HEK293 (cell line): ENCODE measurements around the gene TPGS1.

ENCODE experiments used
- CTCF ChIA-PET: fragments of 350-600 bp; formaldehyde crosslinking; extraction: SDS; loops from one replicate; lab custom pipeline; 2021; ENCODE audit warnings: antibody characterized with exemption; lab: Yijun Ruan, JAX
- POLR2A ChIA-PET: fragments of 300-600 bp; formaldehyde crosslinking; extraction: SDS; loops from one replicate; lab custom pipeline; 2020; ENCODE audit warnings: antibody characterized with exemption, inconsistent platforms; lab: Yijun Ruan, JAX
- H3K27ac ChIP-seq: fragments of 200-500 bp; sonication (Bioruptor generic); 2 replicates; pipeline ENCODE4 v1.5.1; 2014; ENCODE audit warnings: low read depth, low read length, control low read depth, inconsistent platforms; ENCODE audit errors: extremely low read depth
- H3K36me3 ChIP-seq, 2 experiments: fragments of 200-500 bp in 1 of 2; sonication (Bioruptor generic) in 1 of 2; 1 replicate in 1 of 2; 2 replicates in 1 of 2; pipeline ENCODE4 v1.5.1; 2014 to 2017; ENCODE audit warnings: inconsistent platforms in 2 of 2, low read length in 2 of 2; ENCODE audit not compliant: control insufficient read depth in 2 of 2, insufficient read depth in 1 of 2
- H3K4me1 ChIP-seq: fragments of 200-500 bp; sonication (Bioruptor generic); 2 replicates; pipeline ENCODE4 v1.5.1; 2014; ENCODE audit warnings: mild to moderate bottlenecking, low read length, inconsistent platforms; ENCODE audit not compliant: control insufficient read depth, insufficient read depth
- H3K4me3 ChIP-seq: 2 replicates; pipeline ENCODE4 v1.5.1; 2011; ENCODE audit warnings: low read depth, mild to moderate bottlenecking, control low read depth, low read length, moderate library complexity
- H3K9me3 ChIP-seq: fragments of 200-500 bp; sonication (Bioruptor generic); 2 replicates; pipeline ENCODE4 v1.5.1; 2014; ENCODE audit warnings: low read depth, low read length, inconsistent platforms; ENCODE audit not compliant: control insufficient read depth, insufficient read depth
- ELK4 ChIP-seq: IDR thresholded peaks from 2 replicates; pipeline ENCODE4 v1.6.1; 2011; ENCODE audit warnings: mild to moderate bottlenecking, low read depth, low read length, borderline replicate concordance
- GLIS1 ChIP-seq: fragments of 450-650 bp; formaldehyde crosslinking; IDR thresholded peaks from 2 replicates; pipeline ENCODE4 v1.5.1; 2016; ENCODE audit warnings: missing biosample characterization, missing genetic modification characterization
- MYNN ChIP-seq: fragments of 450-650 bp; formaldehyde crosslinking; IDR thresholded peaks from 2 replicates; pipeline ENCODE4 v1.5.1; 2016; ENCODE audit warnings: missing biosample characterization, missing genetic modification characterization, borderline replicate concordance
- PRDM10 ChIP-seq: fragments of 450-650 bp; formaldehyde crosslinking; IDR thresholded peaks from 2 replicates; pipeline ENCODE4 v1.5.1; 2016; ENCODE audit warnings: missing biosample characterization, missing genetic modification characterization
- ZBTB44 ChIP-seq: fragments of 450-650 bp; IDR thresholded peaks from 2 replicates; pipeline ENCODE4 v1.5.1; 2018; ENCODE audit warnings: missing biosample characterization, mild to moderate bottlenecking, missing genetic modification characterization
- ZBTB48 ChIP-seq: fragments of 450-650 bp; formaldehyde crosslinking; IDR thresholded peaks from 2 replicates; pipeline ENCODE4 v1.5.1; 2016; ENCODE audit warnings: missing biosample characterization, missing genetic modification characterization
- ZNF169 ChIP-seq: fragments of 450-650 bp; formaldehyde crosslinking; IDR thresholded peaks from 2 replicates; pipeline ENCODE4 v1.5.1; 2016; ENCODE audit warnings: missing biosample characterization, missing genetic modification characterization
- ZNF19 ChIP-seq: fragments of 450-650 bp; formaldehyde crosslinking; IDR thresholded peaks from 2 replicates; pipeline ENCODE4; 2016; ENCODE audit warnings: missing biosample characterization, missing genetic modification characterization, low read depth
- ZNF2 ChIP-seq: fragments of 450-650 bp; formaldehyde crosslinking; IDR thresholded peaks from 2 replicates; pipeline ENCODE4 v1.5.1; 2016; ENCODE audit warnings: missing biosample characterization, missing genetic modification characterization
- ZNF510 ChIP-seq: fragments of 450-650 bp; formaldehyde crosslinking; IDR thresholded peaks from 2 replicates; pipeline ENCODE4 v1.5.1; 2018; ENCODE audit warnings: mild to moderate bottlenecking, missing genetic modification characterization, missing biosample characterization; ENCODE audit not compliant: insufficient replicate concordance
- ZNF585B ChIP-seq: fragments of 450-650 bp; formaldehyde crosslinking; IDR thresholded peaks from 2 replicates; pipeline ENCODE4 v1.5.1; 2016; ENCODE audit warnings: missing biosample characterization, missing genetic modification characterization
- ZNF768 ChIP-seq: fragments of 450-650 bp; formaldehyde crosslinking; IDR thresholded peaks from 2 replicates; pipeline ENCODE4 v1.5.1; 2018; ENCODE audit warnings: missing biosample characterization, mild to moderate bottlenecking, missing genetic modification characterization
- ZNF785 ChIP-seq: fragments of 450-650 bp; formaldehyde crosslinking; IDR thresholded peaks from 2 replicates; pipeline ENCODE4 v1.5.1; 2016; ENCODE audit warnings: missing biosample characterization, missing genetic modification characterization
- ZNF830 ChIP-seq: fragments of 450-650 bp; IDR thresholded peaks from 2 replicates; pipeline ENCODE4 v1.5.0; 2018; ENCODE audit warnings: missing biosample characterization, missing genetic modification characterization, low read depth, mild to moderate bottlenecking, moderate library complexity
- ZSCAN30 ChIP-seq: fragments of 450-650 bp; IDR thresholded peaks from 2 replicates; pipeline ENCODE4 v1.5.1; 2018; ENCODE audit warnings: missing biosample characterization, mild to moderate bottlenecking, missing genetic modification characterization, moderate library complexity
- ZXDB ChIP-seq: fragments of 450-650 bp; formaldehyde crosslinking; IDR thresholded peaks from 2 replicates; pipeline ENCODE4 v1.5.1; 2016; ENCODE audit warnings: missing biosample characterization, missing genetic modification characterization
- TF ChIP-seq, protein P1 (sequence below): fragments of 450-650 bp; formaldehyde crosslinking; IDR thresholded peaks from 2 replicates; pipeline ENCODE4 v1.5.1; 2016; ENCODE audit warnings: missing biosample characterization, missing genetic modification characterization
- TF ChIP-seq, protein P2 (sequence below): fragments of 450-650 bp; formaldehyde crosslinking; conservative IDR thresholded peaks from 2 replicates; pipeline ENCODE4 v1.5.1; 2016; ENCODE audit warnings: low read depth, missing biosample characterization, missing genetic modification characterization
- TF ChIP-seq, protein P3 (sequence below): fragments of 450-650 bp; formaldehyde crosslinking; conservative IDR thresholded peaks from 2 replicates; pipeline ENCODE4 v1.5.1; 2016; ENCODE audit warnings: low read depth, missing biosample characterization, missing genetic modification characterization

Gene TPGS1

DNA sequence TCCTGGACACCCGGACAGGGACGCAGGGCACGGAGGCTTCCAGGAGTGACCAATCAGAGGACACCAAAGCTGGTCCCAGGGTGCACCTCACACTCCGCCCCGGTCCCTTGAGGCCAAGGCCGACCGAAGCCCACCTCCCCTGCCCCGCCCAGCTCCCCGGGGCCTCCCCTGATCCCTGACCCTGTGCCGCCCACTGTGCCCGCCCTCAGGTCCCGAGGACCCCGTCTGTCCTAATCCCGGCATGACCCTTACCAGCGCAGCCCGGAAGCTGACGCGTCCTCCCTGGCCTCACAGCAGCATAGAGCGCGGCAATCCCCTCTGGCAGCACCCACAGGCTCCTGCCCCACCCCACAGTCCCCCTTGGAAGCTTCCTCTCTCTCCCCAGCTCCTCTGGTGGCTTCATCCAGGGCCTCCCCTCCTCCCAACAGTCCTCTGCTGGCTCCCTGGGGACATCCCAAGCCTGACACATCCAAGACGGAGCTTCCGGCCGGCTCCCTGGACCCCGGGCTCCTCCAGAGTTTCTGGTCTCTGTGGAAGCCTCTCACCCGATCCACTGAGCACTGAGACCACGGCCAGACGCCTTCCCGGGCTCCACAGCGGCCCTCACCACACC is 16.9 kb downstream of the TPGS1 start:
- Histone ChIP-seq H3K36me3 (no peaks in the 10 kb centered on the region), H3K9me3 (no peaks in the 10 kb centered on the region), H3K4me1 (no peaks in the 10 kb centered on the region), H3K4me3 (no peak overlapping the region), H3K27ac (no peak overlapping the region)
- ChIA-PET CTCF (interaction anchor here (0.9 to 1.3 kb wide), 3 partner anchors 13 to 62 kb away, joined by 3 to 4 read pairs (median 3); no protein-coding TSS in a partner anchor), POLR2A (interaction anchor here (0.7 to 0.9 kb wide), 2 partner anchors 8 to 16 kb away, joined by 4 read pairs; no protein-coding TSS in a partner anchor)
- TF ChIP-seq ZNF768 (tag by site-specific recombination) (no peak), ZBTB48 (tag by site-specific recombination) (peak; percentile 42; the same call in 1 of the 2 replicates), ZNF2 (tag by site-specific recombination) (no peak), ZXDB (no peak), MYNN (tag by site-specific recombination) (no peak), ELK4 (no peak), ZNF169 (tag by site-specific recombination) (no peak), ZNF585B (tag by site-specific recombination) (no peak), ZNF19 (tag by site-specific recombination) (no peak), ZNF510 (tag by site-specific recombination) (no peak), ZNF830 (tag by site-specific recombination) (no peak), ZSCAN30 (tag by site-specific recombination) (no peak), ZBTB44 (tag by site-specific recombination) (no peak), GLIS1 (no peak), ZNF785 (tag by site-specific recombination) (no peak), PRDM10 (tag by site-specific recombination) (peak; percentile 74)
- TF ChIP-seq, protein P1, sequence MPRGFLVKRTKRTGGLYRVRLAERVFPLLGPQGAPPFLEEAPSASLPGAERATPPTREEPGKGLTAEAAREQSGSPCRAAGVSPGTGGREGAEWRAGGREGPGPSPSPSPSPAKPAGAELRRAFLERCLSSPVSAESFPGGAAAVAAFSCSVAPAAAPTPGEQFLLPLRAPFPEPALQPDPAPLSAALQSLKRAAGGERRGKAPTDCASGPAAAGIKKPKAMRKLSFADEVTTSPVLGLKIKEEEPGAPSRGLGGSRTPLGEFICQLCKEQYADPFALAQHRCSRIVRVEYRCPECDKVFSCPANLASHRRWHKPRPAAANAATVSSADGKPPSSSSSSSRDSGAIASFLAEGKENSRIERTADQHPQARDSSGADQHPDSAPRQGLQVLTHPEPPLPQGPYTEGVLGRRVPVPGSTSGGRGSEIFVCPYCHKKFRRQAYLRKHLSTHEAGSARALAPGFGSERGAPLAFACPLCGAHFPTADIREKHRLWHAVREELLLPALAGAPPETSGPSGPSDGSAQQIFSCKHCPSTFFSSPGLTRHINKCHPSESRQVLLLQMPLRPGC (tag by site-specific recombination): no peak
- TF ChIP-seq, protein P2, sequence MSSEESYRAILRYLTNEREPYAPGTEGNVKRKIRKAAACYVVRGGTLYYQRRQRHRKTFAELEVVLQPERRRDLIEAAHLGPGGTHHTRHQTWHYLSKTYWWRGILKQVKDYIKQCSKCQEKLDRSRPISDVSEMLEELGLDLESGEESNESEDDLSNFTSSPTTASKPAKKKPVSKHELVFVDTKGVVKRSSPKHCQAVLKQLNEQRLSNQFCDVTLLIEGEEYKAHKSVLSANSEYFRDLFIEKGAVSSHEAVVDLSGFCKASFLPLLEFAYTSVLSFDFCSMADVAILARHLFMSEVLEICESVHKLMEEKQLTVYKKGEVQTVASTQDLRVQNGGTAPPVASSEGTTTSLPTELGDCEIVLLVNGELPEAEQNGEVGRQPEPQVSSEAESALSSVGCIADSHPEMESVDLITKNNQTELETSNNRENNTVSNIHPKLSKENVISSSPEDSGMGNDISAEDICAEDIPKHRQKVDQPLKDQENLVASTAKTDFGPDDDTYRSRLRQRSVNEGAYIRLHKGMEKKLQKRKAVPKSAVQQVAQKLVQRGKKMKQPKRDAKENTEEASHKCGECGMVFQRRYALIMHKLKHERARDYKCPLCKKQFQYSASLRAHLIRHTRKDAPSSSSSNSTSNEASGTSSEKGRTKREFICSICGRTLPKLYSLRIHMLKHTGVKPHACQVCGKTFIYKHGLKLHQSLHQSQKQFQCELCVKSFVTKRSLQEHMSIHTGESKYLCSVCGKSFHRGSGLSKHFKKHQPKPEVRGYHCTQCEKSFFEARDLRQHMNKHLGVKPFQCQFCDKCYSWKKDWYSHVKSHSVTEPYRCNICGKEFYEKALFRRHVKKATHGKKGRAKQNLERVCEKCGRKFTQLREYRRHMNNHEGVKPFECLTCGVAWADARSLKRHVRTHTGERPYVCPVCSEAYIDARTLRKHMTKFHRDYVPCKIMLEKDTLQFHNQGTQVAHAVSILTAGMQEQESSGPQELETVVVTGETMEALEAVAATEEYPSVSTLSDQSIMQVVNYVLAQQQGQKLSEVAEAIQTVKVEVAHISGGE (tag by site-specific recombination): no peak; the same call in 1 of the 2 replicates
- TF ChIP-seq, protein P3, sequence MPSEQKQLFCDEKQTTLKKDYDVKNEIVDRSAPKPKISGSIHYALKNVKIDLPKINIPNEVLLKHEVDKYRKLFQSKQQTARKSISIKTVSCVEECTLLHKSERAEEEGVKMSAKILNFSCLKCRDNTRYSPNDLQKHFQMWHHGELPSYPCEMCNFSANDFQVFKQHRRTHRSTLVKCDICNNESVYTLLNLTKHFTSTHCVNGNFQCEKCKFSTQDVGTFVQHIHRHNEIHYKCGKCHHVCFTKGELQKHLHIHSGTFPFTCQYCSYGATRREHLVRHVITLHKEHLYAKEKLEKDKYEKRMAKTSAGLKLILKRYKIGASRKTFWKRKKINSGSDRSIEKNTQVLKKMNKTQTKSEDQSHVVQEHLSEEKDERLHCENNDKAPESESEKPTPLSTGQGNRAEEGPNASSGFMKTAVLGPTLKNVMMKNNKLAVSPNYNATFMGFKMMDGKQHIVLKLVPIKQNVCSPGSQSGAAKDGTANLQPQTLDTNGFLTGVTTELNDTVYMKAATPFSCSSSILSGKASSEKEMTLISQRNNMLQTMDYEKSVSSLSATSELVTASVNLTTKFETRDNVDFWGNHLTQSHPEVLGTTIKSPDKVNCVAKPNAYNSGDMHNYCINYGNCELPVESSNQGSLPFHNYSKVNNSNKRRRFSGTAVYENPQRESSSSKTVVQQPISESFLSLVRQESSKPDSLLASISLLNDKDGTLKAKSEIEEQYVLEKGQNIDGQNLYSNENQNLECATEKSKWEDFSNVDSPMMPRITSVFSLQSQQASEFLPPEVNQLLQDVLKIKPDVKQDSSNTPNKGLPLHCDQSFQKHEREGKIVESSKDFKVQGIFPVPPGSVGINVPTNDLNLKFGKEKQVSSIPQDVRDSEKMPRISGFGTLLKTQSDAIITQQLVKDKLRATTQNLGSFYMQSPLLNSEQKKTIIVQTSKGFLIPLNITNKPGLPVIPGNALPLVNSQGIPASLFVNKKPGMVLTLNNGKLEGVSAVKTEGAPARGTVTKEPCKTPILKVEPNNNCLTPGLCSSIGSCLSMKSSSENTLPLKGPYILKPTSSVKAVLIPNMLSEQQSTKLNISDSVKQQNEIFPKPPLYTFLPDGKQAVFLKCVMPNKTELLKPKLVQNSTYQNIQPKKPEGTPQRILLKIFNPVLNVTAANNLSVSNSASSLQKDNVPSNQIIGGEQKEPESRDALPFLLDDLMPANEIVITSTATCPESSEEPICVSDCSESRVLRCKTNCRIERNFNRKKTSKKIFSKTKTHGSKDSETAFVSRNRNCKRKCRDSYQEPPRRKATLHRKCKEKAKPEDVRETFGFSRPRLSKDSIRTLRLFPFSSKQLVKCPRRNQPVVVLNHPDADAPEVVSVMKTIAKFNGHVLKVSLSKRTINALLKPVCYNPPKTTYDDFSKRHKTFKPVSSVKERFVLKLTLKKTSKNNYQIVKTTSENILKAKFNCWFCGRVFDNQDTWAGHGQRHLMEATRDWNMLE: no peak
